HG03103 (cell line): ENCODE data around the gene ZDHHC11.
"Not testable (repeated sequence)": the region's sequence is repeated elsewhere in the genome, so short reads cannot be mapped to it uniquely, and the experiment has no call there.

Experiments
- ATAC-seq: cut with Tn5 transposase; IDR thresholded peaks from one replicate; pipeline ENCODE4 v1.9.1; 2021; ENCODE audit warnings: low read depth; ENCODE audit not compliant: unreplicated experiment

ZDHHC11 gene

GRCh38 chr5:751992-752391 is 98.8 kb downstream of the ZDHHC11 start:
- not testable (repeated sequence) for ATAC-seq

DNA sequence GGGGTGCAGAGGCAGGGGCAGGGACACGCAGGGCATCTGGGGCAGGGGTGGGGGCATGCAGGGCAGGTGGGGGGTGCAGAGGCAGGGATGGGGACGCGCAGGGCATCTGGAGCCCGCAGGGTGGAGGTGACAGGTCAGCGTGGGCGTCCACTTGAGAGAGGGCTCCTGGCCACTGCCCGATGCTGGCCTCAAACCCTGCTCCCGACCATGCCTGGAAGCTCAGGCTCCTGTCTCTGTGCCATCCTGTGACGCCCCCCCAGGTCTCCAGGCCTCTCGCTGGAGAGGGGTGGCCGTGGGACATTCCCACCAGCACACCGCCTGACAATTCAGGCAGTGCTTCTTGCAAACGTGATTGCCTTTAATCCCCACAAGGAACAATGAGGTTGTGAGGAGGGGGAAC is 99.3 kb downstream of the ZDHHC11 start:
- ATAC-seq: no peak

DNA sequence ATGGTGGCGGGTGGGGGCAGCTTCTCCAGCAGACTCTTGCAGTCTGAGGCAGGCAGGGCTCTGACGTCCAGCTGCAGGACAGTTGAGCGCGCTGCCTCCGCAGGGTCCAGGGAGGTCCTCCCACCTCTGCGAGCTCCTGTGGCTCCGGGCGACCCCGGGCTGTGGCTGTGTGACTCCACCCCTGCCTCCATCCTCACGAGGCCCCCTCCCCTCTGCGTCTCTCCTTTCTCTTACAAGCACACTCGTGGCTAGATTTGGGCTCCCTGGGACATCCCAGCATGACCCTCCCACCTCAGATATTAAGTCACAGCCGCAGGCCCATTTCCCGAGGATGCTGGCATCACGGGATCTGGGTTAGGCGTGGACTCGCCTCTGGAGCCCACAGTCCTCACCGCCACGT is 100.6 kb downstream of the ZDHHC11 start:
- not testable (repeated sequence) for ATAC-seq

DNA sequence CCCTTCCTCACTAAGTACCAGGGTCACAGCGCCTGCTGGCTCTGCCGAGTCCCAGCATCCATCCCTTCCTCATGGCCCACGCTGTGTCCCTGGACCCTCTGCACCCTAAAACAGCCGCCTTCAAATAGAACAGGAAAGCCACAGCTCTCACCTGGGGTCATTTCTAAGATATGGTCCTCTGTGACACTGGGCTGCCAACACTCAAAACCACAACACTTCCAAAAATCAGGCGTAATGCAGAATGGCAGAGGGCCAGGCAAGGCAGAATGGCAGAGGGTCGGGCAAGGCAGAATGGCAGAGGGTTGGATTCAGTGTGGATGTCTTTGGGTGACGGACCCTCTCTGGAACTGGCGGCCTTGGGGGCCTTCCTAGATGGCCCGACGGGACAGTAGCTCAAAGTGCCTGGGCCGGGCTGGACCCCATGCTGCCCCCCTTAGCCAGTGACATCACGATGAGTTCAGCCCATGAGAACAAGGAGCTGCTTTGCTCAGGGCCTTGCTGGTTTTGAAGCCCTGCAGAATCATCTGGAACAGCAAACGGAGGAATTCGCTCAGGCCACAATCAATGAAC is 101.6 kb downstream of the ZDHHC11 start:
- ATAC-seq: no peak

- ATAC-seq: not testable (repeated sequence)
Measured at GRCh38 chr5:748011-748980, 102.5 kb downstream of the ZDHHC11 start.

- not testable (repeated sequence) for ATAC-seq
Measured at GRCh38 chr5:747303-747844, 103.4 kb downstream of the ZDHHC11 start.

DNA sequence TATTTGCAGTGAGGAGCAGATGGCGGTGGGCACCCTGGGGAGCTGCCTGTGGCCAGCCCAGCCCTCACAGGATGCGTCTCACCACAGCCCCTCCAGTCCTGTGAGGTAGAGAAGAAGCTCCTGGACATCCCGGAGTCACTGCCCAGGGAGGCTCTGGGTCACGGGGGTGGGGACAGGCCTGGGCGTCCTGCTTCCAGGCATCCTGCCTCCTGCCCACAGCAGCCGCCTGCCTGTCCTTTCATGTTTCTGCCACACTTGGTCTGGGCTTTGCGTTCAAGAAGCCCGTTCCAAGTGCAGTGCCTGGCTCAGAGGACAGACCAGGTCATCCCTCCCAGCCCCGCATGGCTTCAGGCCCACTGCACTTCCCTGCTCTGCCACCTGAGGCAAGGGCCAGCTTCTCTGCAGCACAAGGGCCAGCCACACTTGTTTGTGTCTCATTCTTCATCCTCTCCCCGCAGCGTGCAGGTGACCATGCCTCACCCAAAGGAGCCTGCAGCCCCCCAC is 104.5 kb downstream of the ZDHHC11 start:
- no peak for ATAC-seq
